Psoas muscle (tissue), 8 donors: ENCODE data around the gene FAM219B. TPM values are rescaled to one million over a fixed set of nuclear protein-coding genes. Genes with fewer than 3 reads are reported as not detected.

ENCODE experiments used
- ATAC-seq, 4 donors: fragments of 200-7000 bp; cut with Tn5 transposase; one replicate each; pipeline ENCODE4 v1.9.1; 2020; ENCODE audit warnings: moderate library complexity in 3 of 4, mild to moderate bottlenecking in 2 of 4
- DNase-seq, 2 donors: peaks; one replicate each; pipeline ENCODE4 v3.0.0-alpha.2; 2020
- H3K27ac ChIP-seq: fragments of 200-600 bp; one replicate; pipeline ENCODE4 v1.8.0; 2022
- H3K27me3 ChIP-seq, 3 donors: fragments of 200-600 bp in 1 of 3; one replicate each; pipeline versions ENCODE4 v1.6.1 to v1.8.0; 2013 to 2022; ENCODE audit warnings: low read length in 2 of 3, mild to moderate bottlenecking in 2 of 3, moderate library complexity in 1 of 3; ENCODE audit not compliant: insufficient read depth in 3 of 3
- H3K36me3 ChIP-seq, 2 donors: fragments of 200-600 bp in 1 of 2; one replicate each; pipeline versions ENCODE4 v1.6.1 to v1.8.0; 2013 to 2022; ENCODE audit warnings: low read depth in 1 of 2, mild to moderate bottlenecking in 1 of 2, moderate library complexity in 1 of 2; ENCODE audit not compliant: insufficient read depth in 1 of 2
- H3K4me1 ChIP-seq: fragments of 200-600 bp; one replicate; pipeline ENCODE4 v1.8.0; 2022
- H3K4me3 ChIP-seq: fragments of 200-600 bp; one replicate; pipeline ENCODE4 v1.8.0; 2022; ENCODE audit warnings: mild to moderate bottlenecking
- H3K9me3 ChIP-seq: fragments of 200-600 bp; one replicate; pipeline ENCODE4 v1.8.0; 2022
- WGBS, 3 donors: extraction: QIAGEN DNeasy Blood & Tissue Kit; methylation state at CpG; one replicate each; pipeline versions ENCODE4 v1.1.6 to v1.1.7; 2013; 5-methylcytosine and 5-hydroxymethylcytosine counted together
- intact Hi-C, 2 donors: fragments of 100-400 bp; cut with DNase I; formaldehyde crosslinking; loops; one replicate each; pipeline versions ENCODE4 v1.11.0 to v1.14.2; 2022
- polyA plus RNA-seq, 3 donors: library from polyadenylated mRNA; stranded (reverse); fragments of 200-250 nt; gene quantifications; one replicate each; pipeline ENCODE4 v1.2.3, GENCODE V29; 2013
- total RNA-seq, 4 donors: library from RNA; stranded (reverse); fragmentation: NEBNext Ultra II Directional in 2 of 4; extraction: Animal tissue kit (Norgen Biotek cat#: 25700) in 2 of 4; gene quantifications; one replicate each; pipeline versions ENCODE4 v1.2.1 to v1.2.4, GENCODE V29; 2021 to 2023
- TF ChIP-seq, protein P1 (sequence below): fragments of 200-600 bp; IDR thresholded peaks from one replicate; pipeline ENCODE4 v1.8.0; 2022; ENCODE audit warnings: antibody characterized with exemption
- donor health status: healthy with polysubstance abuse.
- donor health status: DM: no; HTN: no; CAD: no; lungs with moderate emphysema.
- donor health status: Bipolar disorder and iron deficiency.
- donor health status: healthy.
- donor health status: DM: yes; HTN: yes; CAD: no.
- donor health status: DM: no; HTN: no; CAD: no.
- donor health status: DM: no; HTN: no; CAD: no.
- donor health status: DM: yes; HTN: yes; CAD: no.

FAM219B gene
- total and polyA plus RNA-seq, 7 donors, result 26.5 to 78.0 (median 48.4) TPM

DNA sequence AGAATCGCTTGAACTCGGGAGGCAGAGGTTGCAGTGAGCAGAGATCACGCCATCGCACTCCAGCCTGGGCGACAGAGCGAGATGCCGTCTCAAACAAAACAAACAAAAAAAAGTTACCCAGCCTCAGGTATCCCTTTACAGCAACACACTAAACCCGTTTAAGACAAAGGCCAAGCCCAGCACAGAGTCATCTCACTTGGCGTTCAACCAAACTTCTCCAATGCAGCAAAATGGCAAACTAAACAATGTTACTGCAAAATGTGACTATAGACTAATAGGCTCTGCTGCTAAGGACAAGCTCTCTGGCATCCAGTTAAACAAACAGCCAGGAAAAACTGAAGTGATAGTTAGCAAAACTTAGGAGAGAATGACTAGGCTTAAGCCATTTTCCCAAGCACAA is 6.4 kb upstream of the FAM219B start:
- Histone ChIP-seq H3K4me1 (no peaks in the 10 kb centered on the region), H3K9me3 (no peaks in the 10 kb centered on the region), H3K36me3 (peaks cover 3 to 77% of the 10 kb centered on the region in 2 donors), H3K27ac (no peak overlapping the region), H3K27me3 (no peaks in the 10 kb centered on the region), H3K4me3 (no peak overlapping the region)
- TF ChIP-seq, protein P1, sequence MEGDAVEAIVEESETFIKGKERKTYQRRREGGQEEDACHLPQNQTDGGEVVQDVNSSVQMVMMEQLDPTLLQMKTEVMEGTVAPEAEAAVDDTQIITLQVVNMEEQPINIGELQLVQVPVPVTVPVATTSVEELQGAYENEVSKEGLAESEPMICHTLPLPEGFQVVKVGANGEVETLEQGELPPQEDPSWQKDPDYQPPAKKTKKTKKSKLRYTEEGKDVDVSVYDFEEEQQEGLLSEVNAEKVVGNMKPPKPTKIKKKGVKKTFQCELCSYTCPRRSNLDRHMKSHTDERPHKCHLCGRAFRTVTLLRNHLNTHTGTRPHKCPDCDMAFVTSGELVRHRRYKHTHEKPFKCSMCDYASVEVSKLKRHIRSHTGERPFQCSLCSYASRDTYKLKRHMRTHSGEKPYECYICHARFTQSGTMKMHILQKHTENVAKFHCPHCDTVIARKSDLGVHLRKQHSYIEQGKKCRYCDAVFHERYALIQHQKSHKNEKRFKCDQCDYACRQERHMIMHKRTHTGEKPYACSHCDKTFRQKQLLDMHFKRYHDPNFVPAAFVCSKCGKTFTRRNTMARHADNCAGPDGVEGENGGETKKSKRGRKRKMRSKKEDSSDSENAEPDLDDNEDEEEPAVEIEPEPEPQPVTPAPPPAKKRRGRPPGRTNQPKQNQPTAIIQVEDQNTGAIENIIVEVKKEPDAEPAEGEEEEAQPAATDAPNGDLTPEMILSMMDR, result no peak
- intact Hi-C loops, result no loop called here
- DNase-seq (no peak), ATAC-seq (no peak)
- 80 to 88% (median 84%) methylated on average over 7 to 9 of the region's 9 CpGs for WGBS, 3 donors

DNA sequence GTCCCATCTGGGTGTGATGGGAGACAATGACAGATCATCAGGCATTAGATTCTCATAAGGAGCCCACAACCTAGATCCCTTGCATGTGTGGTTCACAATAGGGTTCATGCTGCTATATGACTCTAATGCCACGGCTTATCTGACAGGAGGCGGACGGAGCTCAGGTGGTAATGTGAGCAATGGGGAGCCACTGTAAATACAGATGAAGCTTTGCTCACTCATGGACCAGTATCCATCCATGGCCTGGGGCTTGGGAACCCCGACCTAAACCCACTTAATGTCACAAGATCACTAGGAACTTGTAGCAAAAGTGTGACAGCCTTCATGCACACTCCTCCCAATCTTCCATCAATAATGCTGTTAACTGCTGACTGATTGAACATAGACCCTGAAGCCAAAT is 2.0 kb upstream of the FAM219B start:
- no peak overlapping the region for H3K27ac ChIP-seq
- H3K9me3 ChIP-seq, result no peaks in the 10 kb centered on the region
- H3K4me3 ChIP-seq, result no peak overlapping the region
- H3K4me1 ChIP-seq, result peaks cover 19% of the 10 kb centered on the region
- intact Hi-C loops, result loop anchor here in 1 of 2 donors (5.0 kb wide), 1 partner anchor 66 kb away; the partner anchor contains the start of gene ULK3
- DNase-seq, result no peak
- no peak for ATAC-seq
- no peaks in the 10 kb centered on the region for H3K27me3 ChIP-seq
- 84 to 98% (median 90%) methylated on average over 4 of the region's 4 CpGs for WGBS, 3 donors
- TF ChIP-seq, protein P1, result no peak
- H3K36me3 ChIP-seq, result peaks cover 0 to 49% of the 10 kb centered on the region in 2 donors

DNA sequence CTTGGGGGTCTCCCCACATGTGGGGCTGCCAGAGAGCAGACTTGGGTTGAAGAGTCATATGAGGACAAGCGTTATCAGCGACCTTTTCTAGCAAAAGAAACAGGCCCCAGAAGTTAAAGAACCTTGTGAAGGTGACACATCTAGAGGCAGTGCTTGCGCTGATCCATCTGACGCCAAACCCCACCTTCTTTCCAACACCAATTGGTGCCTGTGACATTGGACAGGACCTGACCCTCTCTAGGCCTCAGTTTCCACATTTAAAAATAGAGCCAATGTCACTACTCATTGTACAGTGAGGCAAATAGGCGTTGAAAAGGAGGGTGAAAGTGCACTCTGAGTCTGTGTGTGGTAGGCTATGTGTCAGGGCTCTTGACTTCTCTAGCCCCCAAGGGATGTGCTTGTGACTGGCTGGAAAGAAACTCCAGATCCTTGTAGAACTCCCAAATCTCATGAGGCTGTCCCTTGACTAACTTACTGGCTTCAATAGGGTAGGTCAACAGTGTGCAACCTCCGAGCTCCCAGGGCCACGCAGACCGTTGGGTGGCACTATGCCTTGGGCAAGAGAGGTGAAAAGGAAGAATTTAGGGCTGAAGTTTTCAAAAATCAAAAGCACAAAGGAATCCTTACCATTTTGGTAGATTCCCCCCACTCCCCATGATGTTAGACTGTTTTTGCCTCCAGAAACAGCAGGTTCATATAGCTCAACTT is 666 bp upstream of the FAM219B start:
- intact Hi-C loops, result loop anchor here in 1 of 2 donors (5.0 kb wide), 1 partner anchor 65 kb away; the partner anchor contains the start of gene ULK3
- Histone ChIP-seq H3K36me3 (peaks cover 0 to 49% of the 10 kb centered on the region in 2 donors), H3K4me3 (peak overlapping the region; percentile 83), H3K4me1 (peaks cover 19% of the 10 kb centered on the region), H3K27me3 (no peaks in the 10 kb centered on the region), H3K9me3 (no peaks in the 10 kb centered on the region), H3K27ac (peak overlapping the region; percentile 93)
- WGBS, 3 donors, result 35 to 41% (median 36%) methylated on average over 8 of the region's 8 CpGs
- TF ChIP-seq, protein P1, result no peak
- peak; percentile 38 to 69 (median 50) for ATAC-seq
- DNase-seq, result no peak

DNA sequence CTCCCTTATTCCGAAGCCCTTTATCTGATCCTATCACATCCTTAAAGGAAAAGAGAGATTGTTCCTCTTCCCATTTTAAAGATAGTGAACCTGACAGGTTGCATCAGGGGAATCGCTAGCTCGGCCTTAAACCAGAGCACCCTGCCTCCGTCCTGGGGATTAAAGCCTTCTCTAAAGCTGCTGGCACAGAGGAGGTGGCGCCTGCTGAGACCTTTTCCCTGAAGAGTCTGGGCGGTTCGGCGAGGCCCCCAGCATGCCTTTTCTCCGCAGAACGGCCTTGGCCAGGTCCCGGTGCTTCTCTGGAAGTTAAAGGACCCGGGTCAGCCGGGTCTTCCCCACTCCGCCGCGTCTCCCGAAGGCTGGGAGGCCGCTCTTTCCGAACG is 593 bp downstream of the FAM219B start:
- DNase-seq, result peak in 1 of 2 donors; percentile 60
- H3K36me3 ChIP-seq, result peaks cover 5 to 47% of the 10 kb centered on the region in 2 donors
- peaks cover 24% of the 10 kb centered on the region for H3K4me1 ChIP-seq
- TF ChIP-seq, protein P1, result no peak
- peak; percentile 20 to 51 (median 35) for ATAC-seq
- peak overlapping the region; percentile 83 for H3K4me3 ChIP-seq
- H3K27ac ChIP-seq, result peak overlapping the region; percentile 93
- no peaks in the 10 kb centered on the region for H3K27me3 ChIP-seq
- intact Hi-C loops, result loop anchor here in 1 of 2 donors (5.0 kb wide), 1 partner anchor 64 kb away; the partner anchor contains the start of gene ULK3
- WGBS, 3 donors, result 0 to 1% (median 1%) methylated on average over 20 of the region's 20 CpGs
- H3K9me3 ChIP-seq, result no peaks in the 10 kb centered on the region
